Fibroblast of the aortic adventitia (primary cell): ENCODE data around the gene AQP5. TPM values are rescaled to one million over a fixed set of nuclear protein-coding genes. Genes with fewer than 3 reads are reported as not detected.
"Not testable (repeated sequence)": the region's sequence is repeated elsewhere in the genome, so short reads cannot be mapped to it uniquely, and the experiment has no call there.

ENCODE experiments used
- DNase-seq: peaks from one replicate; pipeline ENCODE4 v3.0.0-alpha.2; 2010; ENCODE audit warnings: low read depth
- H3K4me3 ChIP-seq: 2 replicates; pipeline ENCODE4 v1.5.1; 2011; ENCODE audit warnings: low read depth, mild to moderate bottlenecking, control low read depth, low read length, moderate library complexity
- total RNA-seq: library from RNA; depleted of rRNA; stranded (reverse); fragments of >200 nt; gene quantifications from 2 replicates; pipeline ENCODE4 v1.2.3, GENCODE V29; 2012; ENCODE audit warnings: low replicate concordance
- TF ChIP-seq, protein P1 (sequence below): IDR thresholded peaks from 2 replicates; pipeline ENCODE4 v1.5.1; 2011; ENCODE audit warnings: mild to moderate bottlenecking, low read length, control low read depth, inconsistent platforms; ENCODE audit not compliant: insufficient read depth

AQP5 gene
- total RNA-seq, 1 donor: 0.72 TPM

GRCh38 chr12:49985981-49986380 is 24.3 kb downstream of the AQP5 start:
- DNase-seq: no peak
- TF ChIP-seq, protein P1, sequence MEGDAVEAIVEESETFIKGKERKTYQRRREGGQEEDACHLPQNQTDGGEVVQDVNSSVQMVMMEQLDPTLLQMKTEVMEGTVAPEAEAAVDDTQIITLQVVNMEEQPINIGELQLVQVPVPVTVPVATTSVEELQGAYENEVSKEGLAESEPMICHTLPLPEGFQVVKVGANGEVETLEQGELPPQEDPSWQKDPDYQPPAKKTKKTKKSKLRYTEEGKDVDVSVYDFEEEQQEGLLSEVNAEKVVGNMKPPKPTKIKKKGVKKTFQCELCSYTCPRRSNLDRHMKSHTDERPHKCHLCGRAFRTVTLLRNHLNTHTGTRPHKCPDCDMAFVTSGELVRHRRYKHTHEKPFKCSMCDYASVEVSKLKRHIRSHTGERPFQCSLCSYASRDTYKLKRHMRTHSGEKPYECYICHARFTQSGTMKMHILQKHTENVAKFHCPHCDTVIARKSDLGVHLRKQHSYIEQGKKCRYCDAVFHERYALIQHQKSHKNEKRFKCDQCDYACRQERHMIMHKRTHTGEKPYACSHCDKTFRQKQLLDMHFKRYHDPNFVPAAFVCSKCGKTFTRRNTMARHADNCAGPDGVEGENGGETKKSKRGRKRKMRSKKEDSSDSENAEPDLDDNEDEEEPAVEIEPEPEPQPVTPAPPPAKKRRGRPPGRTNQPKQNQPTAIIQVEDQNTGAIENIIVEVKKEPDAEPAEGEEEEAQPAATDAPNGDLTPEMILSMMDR: no peak
- H3K4me3 ChIP-seq: no peak overlapping the region

DNA sequence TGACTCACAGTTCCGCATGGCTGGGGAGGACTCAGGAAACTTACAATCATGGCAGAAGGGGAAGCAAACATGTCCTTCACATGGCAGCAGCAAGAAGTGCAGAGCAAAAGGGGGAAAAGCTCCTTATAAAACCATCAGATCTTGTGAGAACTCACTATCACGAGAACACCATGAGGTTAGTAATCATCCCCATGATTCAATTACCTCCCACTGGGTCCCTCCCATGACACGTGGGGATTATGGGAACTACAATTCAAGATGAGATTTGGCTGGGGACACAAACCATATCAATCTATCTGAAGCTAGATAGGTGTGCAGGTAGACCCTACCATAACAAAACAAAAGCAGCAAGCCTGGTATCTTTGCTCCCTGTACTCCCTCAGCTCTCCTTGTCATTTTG is 24.8 kb downstream of the AQP5 start:
- DNase-seq, H3K4me3 ChIP-seq: not testable (repeated sequence)

GRCh38 chr12:49987625-49988303 is 26.1 kb downstream of the AQP5 start:
- H3K4me3 ChIP-seq: no peak overlapping the region
- TF ChIP-seq, protein P1: no peak
- no peak for DNase-seq

- not testable (repeated sequence) for DNase-seq
Observed at GRCh38 chr12:49989400-49989799, 27.7 kb downstream of the AQP5 start.

DNA sequence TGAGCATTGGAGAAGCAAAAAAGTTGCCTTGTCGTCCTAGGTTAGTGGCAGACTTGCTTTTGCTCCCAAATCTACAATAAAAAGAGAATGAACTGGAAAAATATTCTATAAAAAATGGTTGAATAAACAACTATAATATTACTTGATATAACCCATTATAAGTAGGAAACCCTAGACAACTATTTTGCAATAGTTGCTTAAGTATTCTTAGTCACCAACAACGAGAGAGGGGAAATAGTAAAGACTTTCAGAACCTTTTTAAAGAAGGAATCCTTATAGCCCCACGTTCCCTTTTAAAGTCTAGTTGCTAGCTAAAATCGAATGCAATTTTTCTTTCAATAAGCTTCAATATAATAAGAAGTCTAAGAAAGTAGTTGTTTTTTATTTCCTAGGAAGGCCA is 28.6 kb downstream of the AQP5 start:
- TF ChIP-seq, protein P1: no peak
- peak; percentile 45 for DNase-seq
- no peak overlapping the region for H3K4me3 ChIP-seq

More at GRCh38 chr12:49989400-49989799, 27.7 kb downstream of the AQP5 start:
- not testable (repeated sequence) for H3K4me3 ChIP-seq

DNA sequence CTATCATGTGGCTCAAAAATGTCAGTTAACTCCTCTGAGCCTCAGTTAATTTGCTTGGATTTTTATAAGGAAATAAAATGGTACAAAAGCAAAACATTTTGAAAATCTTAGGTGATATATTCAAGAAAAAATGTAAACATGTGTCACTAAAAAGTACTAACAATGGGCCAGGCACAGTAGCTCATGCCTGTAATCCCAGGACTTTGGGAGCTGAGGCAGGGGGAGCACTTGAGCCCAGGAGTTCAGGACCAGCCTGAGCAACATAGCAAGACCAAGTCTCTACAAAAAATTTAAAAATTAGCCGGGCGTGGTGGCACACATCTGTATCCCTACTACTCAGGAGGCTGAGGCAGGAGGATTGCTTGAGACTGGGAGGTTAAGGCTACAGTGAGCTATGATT is 36.8 kb downstream of the AQP5 start:
- TF ChIP-seq, protein P1: no peak
- no peak for DNase-seq
- no peak overlapping the region for H3K4me3 ChIP-seq

DNA sequence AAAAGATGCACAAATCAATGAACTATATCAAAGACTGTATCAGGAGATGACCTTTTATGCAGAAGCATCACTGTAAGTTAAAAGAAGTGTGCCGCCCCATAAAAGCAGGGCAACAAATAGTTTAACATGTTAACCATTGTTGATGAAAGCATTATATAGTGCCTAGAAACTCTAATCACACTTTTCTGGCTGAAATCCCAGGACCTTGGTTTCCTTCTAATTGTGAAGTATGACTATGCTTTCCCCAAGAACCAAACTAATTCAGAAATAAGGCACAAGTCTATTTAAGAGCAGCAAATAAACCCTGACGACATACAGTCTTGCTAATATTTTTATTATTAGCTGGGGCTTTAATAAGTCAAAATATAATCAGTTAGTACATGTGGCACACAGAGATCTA is 41.9 kb downstream of the AQP5 start:
- TF ChIP-seq, protein P1: no peak
- peak; percentile 64 for DNase-seq
- no peak overlapping the region for H3K4me3 ChIP-seq

- H3K4me3 ChIP-seq: no peak overlapping the region
- no peak for DNase-seq
- TF ChIP-seq, protein P1: no peak
Observed at GRCh38 chr12:50004696-50005095, 43.0 kb downstream of the AQP5 start.
